HG02970 (cell line): ENCODE results near the gene VASN.
"Not testable (repeated sequence)": the region's sequence is repeated elsewhere in the genome, so short reads cannot be mapped to it uniquely, and the experiment has no call there.

Source experiments
- ATAC-seq: cut with Tn5 transposase; IDR thresholded peaks from one replicate; pipeline ENCODE4 v1.9.1; 2021; ENCODE audit warnings: mild to moderate bottlenecking, moderate library complexity, moderate number of reproducible peaks; ENCODE audit not compliant: unreplicated experiment, low FRiP score

VASN gene

DNA sequence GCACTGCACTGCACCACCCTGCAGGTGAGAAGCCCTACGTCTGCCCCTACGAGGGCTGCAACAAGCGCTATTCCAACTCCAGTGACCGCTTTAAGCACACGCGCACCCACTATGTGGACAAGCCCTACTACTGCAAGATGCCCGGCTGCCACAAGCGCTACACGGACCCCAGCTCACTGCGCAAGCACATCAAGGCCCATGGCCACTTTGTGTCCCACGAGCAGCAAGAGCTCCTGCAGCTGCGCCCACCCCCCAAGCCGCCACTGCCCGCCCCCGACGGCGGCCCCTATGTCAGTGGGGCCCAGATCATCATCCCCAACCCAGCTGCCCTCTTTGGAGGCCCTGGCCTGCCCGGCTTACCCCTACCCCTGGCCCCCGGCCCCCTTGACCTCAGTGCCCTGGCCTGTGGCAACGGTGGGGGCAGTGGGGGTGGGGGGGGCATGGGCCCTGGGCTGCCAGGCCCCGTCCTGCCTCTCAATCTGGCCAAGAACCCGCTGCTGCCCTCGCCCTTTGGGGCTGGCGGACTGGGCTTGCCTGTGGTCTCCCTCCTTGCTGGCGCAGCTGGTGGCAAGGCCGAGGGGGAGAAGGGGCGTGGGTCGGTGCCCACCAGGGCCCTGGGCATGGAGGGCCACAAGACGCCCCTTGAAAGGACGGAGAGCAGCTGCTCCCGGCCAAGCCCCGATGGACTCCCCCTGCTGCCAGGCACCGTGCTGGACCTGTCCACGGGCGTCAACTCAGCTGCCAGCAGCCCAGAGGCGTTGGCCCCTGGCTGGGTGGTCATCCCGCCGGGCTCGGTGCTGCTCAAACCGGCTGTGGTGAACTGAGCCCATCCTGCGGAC, 34.7 kb upstream of the VASN start:
- no peak for ATAC-seq

DNA sequence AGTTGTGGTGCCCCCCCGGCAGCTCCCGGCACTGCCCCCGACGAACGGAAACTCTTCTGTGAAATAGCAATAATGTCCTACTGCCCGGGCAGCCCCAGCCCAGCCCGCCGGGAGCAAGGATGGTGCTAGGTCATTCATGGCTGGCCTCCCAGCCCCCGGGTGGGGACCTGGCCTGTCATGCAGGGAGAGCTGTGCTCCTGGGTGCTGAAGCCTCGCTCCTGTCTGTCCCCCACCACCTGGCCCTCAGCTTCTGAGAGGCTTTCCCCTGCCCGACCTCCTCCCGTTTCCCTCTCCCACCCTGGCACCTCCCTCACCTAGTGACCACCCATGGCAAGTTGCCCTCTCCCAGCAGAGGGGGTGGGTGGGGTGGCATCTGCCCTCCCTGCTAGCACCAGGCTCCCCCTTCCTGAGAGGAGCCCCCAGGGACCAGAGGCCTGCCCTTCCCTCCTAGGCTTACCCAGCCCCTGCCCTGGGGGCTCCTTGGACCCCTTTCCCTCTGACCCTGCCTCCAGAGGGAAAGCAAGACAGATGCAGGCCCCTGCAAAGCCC, 34.0 kb upstream of the VASN start:
- ATAC-seq: no peak

DNA sequence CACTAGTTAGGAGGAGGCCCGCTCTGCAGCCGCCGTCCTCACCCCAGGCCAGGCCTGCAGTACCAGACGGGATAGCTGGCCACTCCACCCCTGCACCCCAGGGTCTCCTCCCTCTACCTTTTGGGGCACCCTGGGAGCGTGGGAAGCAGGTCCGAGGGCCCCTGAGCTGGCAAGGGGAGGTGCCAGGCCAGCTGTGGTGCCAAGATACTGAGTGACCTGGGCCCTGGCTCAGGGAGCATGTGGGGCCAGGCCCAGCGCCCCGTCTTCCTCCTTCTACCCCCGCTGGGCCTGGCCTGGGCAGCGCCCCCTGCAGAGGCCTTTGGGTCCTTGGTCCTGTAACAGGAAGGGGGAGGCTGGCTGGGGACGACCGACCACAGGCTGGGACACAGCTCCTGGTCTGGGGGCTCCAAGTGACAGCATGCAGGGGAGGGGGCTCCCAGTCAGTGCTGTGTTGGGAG, 33.5 kb upstream of the VASN start:
- no peak for ATAC-seq

- ATAC-seq: no peak
Measured at GRCh38 chr16:4338712-4339299, 32.8 kb upstream of the VASN start.

GRCh38 chr16:4339455-4339854, 32.2 kb upstream of the VASN start:
- ATAC-seq: no peak

DNA sequence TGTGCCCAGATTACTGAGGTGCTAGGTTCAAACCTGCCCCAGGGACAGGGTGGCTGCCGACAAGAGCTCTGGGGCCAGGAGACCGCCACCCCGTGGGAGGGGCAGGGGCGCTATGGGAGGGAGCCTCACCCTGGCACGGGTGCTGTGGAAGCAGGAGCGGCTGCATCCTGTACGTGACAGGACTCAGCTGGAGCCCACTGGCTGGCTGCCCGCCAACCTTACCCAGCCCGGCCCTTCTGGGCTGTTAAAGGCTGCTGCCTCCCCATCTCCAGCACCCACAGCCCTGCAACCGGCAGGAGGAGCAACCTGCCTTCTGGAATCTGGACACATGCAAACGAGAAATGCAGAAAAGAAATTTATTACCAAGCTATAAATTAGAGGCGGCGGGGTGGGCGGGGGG, 31.7 kb upstream of the VASN start:
- ATAC-seq: no peak

GRCh38 chr16:4340443-4340842, 31.2 kb upstream of the VASN start:
- ATAC-seq: no peak

- no peak for ATAC-seq
Measured at GRCh38 chr16:4341250-4341649, 30.4 kb upstream of the VASN start.

DNA sequence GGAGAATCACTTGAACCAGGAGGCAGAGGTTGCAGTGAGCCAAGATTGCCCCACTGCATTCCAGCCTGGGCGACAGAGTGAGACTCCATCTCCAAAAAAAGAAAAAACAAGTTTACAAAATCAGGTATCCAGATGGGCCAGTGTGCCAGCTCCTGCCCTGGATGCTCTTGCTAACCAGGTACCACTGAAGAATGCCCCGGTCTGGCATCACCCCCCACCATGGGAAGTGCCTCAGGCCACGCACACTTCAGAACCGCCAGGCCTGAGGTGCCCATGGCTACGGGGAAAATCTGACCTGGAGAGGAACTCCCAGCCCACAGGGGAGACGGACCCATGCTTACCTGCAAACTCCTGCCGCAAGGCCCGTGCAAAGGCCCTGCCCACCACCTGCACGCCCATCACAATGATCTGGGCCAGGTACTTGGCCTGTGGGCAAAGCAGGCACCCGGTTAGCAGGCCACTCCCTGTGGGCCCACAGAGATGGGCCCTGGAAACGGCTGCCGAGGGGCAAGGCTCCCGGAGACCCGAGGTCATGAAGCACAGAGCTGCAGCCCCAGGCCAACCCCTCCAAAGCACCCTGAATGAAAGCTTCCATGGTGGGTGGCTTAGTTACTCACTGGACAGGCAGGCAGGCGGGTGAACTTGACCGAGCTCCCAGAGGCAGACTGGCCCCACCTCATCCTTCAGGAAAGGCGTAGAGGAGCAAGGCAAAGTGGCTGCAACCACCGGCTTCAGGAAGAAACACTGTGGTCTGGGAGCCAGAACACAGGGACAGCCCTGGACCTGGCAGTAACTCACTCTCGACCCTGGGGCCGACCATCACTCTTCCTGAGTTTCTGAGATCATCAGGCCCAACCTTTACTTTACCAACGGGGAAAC, 28.5 kb upstream of the VASN start:
- ATAC-seq: no peak

GRCh38 chr16:4344300-4344982, 27.2 kb upstream of the VASN start:
- not testable (repeated sequence) for ATAC-seq

GRCh38 chr16:4344983-4345835, 26.4 kb upstream of the VASN start:
- no peak for ATAC-seq

GRCh38 chr16:4345836-4346781, 25.5 kb upstream of the VASN start:
- ATAC-seq: no peak

GRCh38 chr16:4347010-4347409, 24.6 kb upstream of the VASN start:
- ATAC-seq: no peak

- no peak for ATAC-seq
Measured at GRCh38 chr16:4347765-4348509, 23.7 kb upstream of the VASN start.

- ATAC-seq: no peak
Measured at GRCh38 chr16:4349332-4349731, 22.3 kb upstream of the VASN start.

GRCh38 chr16:4350365-4350786, 21.3 kb upstream of the VASN start:
- no peak for ATAC-seq
